IMR-90 (cell line): ENCODE results near the gene FES. TPM values are rescaled to one million over a fixed set of nuclear protein-coding genes. Genes with fewer than 3 reads are reported as not detected.

Experiments
- ATAC-seq: fragments of 200-7000 bp; cut with Tn5 transposase; 2 replicates; pipeline ENCODE4 v1.9.1; 2020; ENCODE audit warnings: low read depth, mild to moderate bottlenecking, moderate library complexity
- BruUV-seq: library from RNA; stranded (reverse); fragments of 400-500 nt; replicated peaks from 2 replicates; lab custom pipeline; 2021; lab: Mats Ljungman, UMichigan
- CTCF ChIA-PET: fragments of 300-600 bp; formaldehyde crosslinking; extraction: SDS; loops from one replicate; lab custom pipeline; 2021; ENCODE audit warnings: antibody characterized with exemption; lab: Yijun Ruan, JAX
- POLR2A ChIA-PET: fragments of 300-600 bp; sonication (Branson Sonifier 250); formaldehyde crosslinking; loops from one replicate; lab custom pipeline; 2022; ENCODE audit warnings: antibody characterized with exemption; ENCODE audit not compliant: unreplicated experiment; lab: Charles Lee
- DNase-seq: peaks from one replicate; pipeline ENCODE4 v3.0.0; 2013
- H2AFZ ChIP-seq: replicated peaks from 2 replicates; pipeline ENCODE3; 2013; ENCODE audit warnings: low read length, mild to moderate bottlenecking; ENCODE audit not compliant: poor library complexity
- H2AK5ac ChIP-seq: 2 replicates; pipeline ENCODE4 v1.6.1; 2013; ENCODE audit warnings: low read depth, low read length, inconsistent platforms
- H2AK9ac ChIP-seq: replicated peaks from 2 replicates; pipeline ENCODE3; 2013; ENCODE audit warnings: mild to moderate bottlenecking, low read depth, low read length, moderate library complexity; ENCODE audit not compliant: poor library complexity
- H2BK120ac ChIP-seq: 2 replicates; pipeline ENCODE4 v1.6.1; 2013; ENCODE audit warnings: low read depth, low read length, inconsistent platforms
- H2BK15ac ChIP-seq: 3 replicates; pipeline ENCODE4 v1.6.1; 2013; ENCODE audit warnings: low read depth, low read length, inconsistent platforms
- H2BK20ac ChIP-seq: 2 replicates; pipeline ENCODE4 v1.6.1; 2013; ENCODE audit warnings: low read depth, mild to moderate bottlenecking, inconsistent platforms, low read length, moderate library complexity
- H2BK5ac ChIP-seq: 2 replicates; pipeline ENCODE4 v1.6.1; 2013; ENCODE audit warnings: mild to moderate bottlenecking, low read depth, low read length, inconsistent platforms; ENCODE audit not compliant: poor library complexity, severe bottlenecking
- H3K14ac ChIP-seq: replicated peaks from 2 replicates; pipeline ENCODE4 v1.6.1; 2013; ENCODE audit warnings: low read depth, low read length, inconsistent platforms
- H3K18ac ChIP-seq: 2 replicates; pipeline ENCODE4 v1.6.1; 2013; ENCODE audit warnings: low read depth, low read length, control low read depth
- H3K23ac ChIP-seq: 2 replicates; pipeline ENCODE4 v1.6.1; 2013; ENCODE audit warnings: low read depth, low read length, inconsistent platforms
- H3K27ac ChIP-seq: 2 replicates; pipeline ENCODE4 v1.5.1; 2013; ENCODE audit warnings: mild to moderate bottlenecking, control low read depth, low read length; ENCODE audit not compliant: insufficient read depth
- H3K27me3 ChIP-seq: 2 replicates; pipeline ENCODE4 v1.6.1; 2013; ENCODE audit warnings: low read length; ENCODE audit not compliant: control insufficient read depth, insufficient read depth
- H3K36me3 ChIP-seq: 2 replicates; pipeline ENCODE4 v1.6.1; 2013; ENCODE audit warnings: low read length, mixed read lengths; ENCODE audit not compliant: control insufficient read depth, insufficient read depth
- H3K4ac ChIP-seq: 2 replicates; pipeline ENCODE4 v1.6.1; 2013; ENCODE audit warnings: low read depth, low read length, inconsistent platforms
- H3K4me1 ChIP-seq: 2 replicates; pipeline ENCODE4 v1.6.1; 2013; ENCODE audit warnings: low read length, mixed read lengths; ENCODE audit not compliant: control insufficient read depth, insufficient read depth
- H3K4me2 ChIP-seq: 2 replicates; pipeline ENCODE4 v1.6.1; 2013; ENCODE audit warnings: low read depth, mild to moderate bottlenecking, control low read depth, low read length, moderate library complexity
- H3K4me3 ChIP-seq: 2 replicates; pipeline ENCODE4 v1.5.1; 2013; ENCODE audit warnings: low read depth, mild to moderate bottlenecking, control low read depth, low read length, moderate library complexity; ENCODE audit not compliant: insufficient read depth
- H3K56ac ChIP-seq: 2 replicates; pipeline ENCODE4 v1.6.1; 2013; ENCODE audit warnings: low read length, inconsistent platforms; ENCODE audit not compliant: insufficient read depth; ENCODE audit errors: extremely low read depth
- H3K79me1 ChIP-seq, 2 experiments: 2 replicates each; pipeline ENCODE4 v1.6.1; 2013; ENCODE audit warnings: low read length in 2 of 2, inconsistent platforms in 1 of 2, low read depth in 1 of 2
- H3K9ac ChIP-seq: 2 replicates; pipeline ENCODE4 v1.6.1; 2013; ENCODE audit warnings: low read depth, low read length, control low read depth
- H3K9me1 ChIP-seq: 2 replicates; pipeline ENCODE4 v1.6.1; 2013; ENCODE audit warnings: low read length, inconsistent platforms; ENCODE audit not compliant: insufficient read depth
- H3K9me3 ChIP-seq: 2 replicates; pipeline ENCODE4 v1.6.1; 2013; ENCODE audit warnings: low read length; ENCODE audit not compliant: control insufficient read depth, insufficient read depth
- H4K20me1 ChIP-seq: 2 replicates; pipeline ENCODE4 v1.6.1; 2013; ENCODE audit warnings: low read length, inconsistent platforms; ENCODE audit not compliant: insufficient read depth
- H4K5ac ChIP-seq: 2 replicates; pipeline ENCODE4 v1.6.1; 2013; ENCODE audit warnings: mild to moderate bottlenecking, low read depth, low read length, control low read depth
- H4K8ac ChIP-seq, 2 experiments: 2 replicates each; pipeline ENCODE4 v1.6.1; 2013; ENCODE audit warnings: low read depth in 2 of 2, low read length in 2 of 2, control low read depth in 1 of 2, inconsistent platforms in 1 of 2
- H4K91ac ChIP-seq: 2 replicates; pipeline ENCODE4 v1.6.1; 2013; ENCODE audit warnings: low read depth, low read length, inconsistent platforms; ENCODE audit not compliant: insufficient read depth
- BHLHE40 ChIP-seq: fragments of 150-350 bp; IDR thresholded peaks from 2 replicates; pipeline ENCODE4 v1.6.1; 2016; ENCODE audit warnings: mild to moderate bottlenecking, low read depth, low read length
- CEBPB ChIP-seq: IDR thresholded peaks from 2 replicates; pipeline ENCODE4 v1.6.1; 2012; ENCODE audit warnings: low read depth, low read length, improper control_type of control experiment
- CTCF ChIP-seq: conservative IDR thresholded peaks from 2 replicates; pipeline ENCODE4 v1.5.1; 2012; ENCODE audit warnings: mild to moderate bottlenecking, low read depth, low read length, improper control_type of control experiment
- MAFK ChIP-seq: IDR thresholded peaks from 2 replicates; pipeline ENCODE4 v1.6.1; 2012; ENCODE audit warnings: low read depth, low read length, improper control_type of control experiment
- MXI1 ChIP-seq: IDR thresholded peaks from 2 replicates; pipeline ENCODE4 v1.6.1; 2012; ENCODE audit warnings: low read depth, mild to moderate bottlenecking, low read length, moderate library complexity, borderline replicate concordance
- NFE2L2 ChIP-seq: fragments of 150-350 bp; IDR thresholded peaks from 2 replicates; pipeline ENCODE4 v1.6.1; 2016; ENCODE audit warnings: low read depth, mild to moderate bottlenecking, low read length
- POLR2A ChIP-seq: IDR thresholded peaks from 2 replicates; pipeline ENCODE4 v1.6.1; 2012; ENCODE audit warnings: mild to moderate bottlenecking, low read depth, low read length
- RAD21 ChIP-seq: IDR thresholded peaks from 2 replicates; pipeline ENCODE4 v1.6.1; 2012; ENCODE audit warnings: low read length, improper control_type of control experiment
- RCOR1 ChIP-seq: IDR thresholded peaks from 2 replicates; pipeline ENCODE4 v1.6.1; 2012; ENCODE audit warnings: mild to moderate bottlenecking, low read length, improper control_type of control experiment; ENCODE audit not compliant: insufficient replicate concordance
- SMC3 ChIP-seq: fragments of 150-350 bp; IDR thresholded peaks from 2 replicates; pipeline ENCODE4 v1.6.1; 2016; ENCODE audit warnings: low read depth, mild to moderate bottlenecking, antibody characterized with exemption, low read length, moderate library complexity
- USF2 ChIP-seq: fragments of 150-350 bp; IDR thresholded peaks from 2 replicates; pipeline ENCODE4 v1.6.1; 2017; ENCODE audit warnings: mild to moderate bottlenecking, antibody characterized with exemption, low read length, low read depth
- WGBS, 2 experiments: methylation state at CpG; one replicate each; pipeline versions ENCODE4 v1.1.5 to v1.1.7; 2013; ENCODE audit warnings: missing lambda C conversion rate in 2 of 2; ENCODE audit not compliant: insufficient read length in 1 of 2; ENCODE audit errors: extremely low coverage in 2 of 2; 5-methylcytosine and 5-hydroxymethylcytosine counted together
- dilution Hi-C: fragments of 300-500 bp; cut with HindIII; formaldehyde crosslinking; loops from one replicate; pipeline ENCODE4 v1.14.3; 2018; ENCODE audit warnings: low sequenced_read_pairs; ENCODE audit not compliant: unreplicated experiment
- in situ Hi-C: fragments of 300-500 bp; cut with MboI; formaldehyde crosslinking; loops from 3 replicates; pipeline ENCODE4 v1.14.3; 2019; ENCODE audit warnings: low sequenced_read_pairs, inconsistent platforms, mixed read lengths
- intact Hi-C: fragments of 100-400 bp; cut with micrococcal nuclease; formaldehyde crosslinking; loops from 2 replicates; pipeline ENCODE4 v1.10.0; 2022
- polyA plus RNA-seq, 3 experiments: library from polyadenylated mRNA; depleted of rRNA; stranded (reverse); fragments of >200 nt; gene quantifications; 2 replicates each; pipeline ENCODE4 v1.2.3, GENCODE V29; 2012; ENCODE audit warnings: low replicate concordance in 1 of 3
- total RNA-seq: library from RNA; depleted of rRNA; stranded (reverse); fragments of >200 nt; gene quantifications from 2 replicates; pipeline ENCODE4 v1.2.3, GENCODE V29; 2012

Gene FES
- total and polyA plus RNA-seq, 2 of the 4 experiments (the other 2 are of a cell fraction) = 10.5 to 11.7 TPM

GRCh38 chr15:90902840-90903732 lies 18.8 kb downstream of the FES start, which contains the start of gene MAN2A2:
MAN2A2 (plus strand) TSS chr15:90903302; CDS start chr15:90904208, 906 bp downstream.
- peak within 1 kb of the TSS; percentile 54; the same call in 1 of the 2 replicates for H4K91ac ChIP-seq
- H3K27me3 ChIP-seq = no peaks in the 10 kb centered on the region
- H3K27ac ChIP-seq = peak within 1 kb of the TSS; percentile 71
- H2AK5ac ChIP-seq = no peak within 1 kb of the TSS
- intact Hi-C loops (loop anchor here (2.0 kb wide), 1 partner anchor 32 kb away; the partner anchor contains the start of gene UNC45A), dilution Hi-C loops (no loop called here), in situ Hi-C loops (no loop called here)
- H4K8ac ChIP-seq = peak within 1 kb of the TSS; percentile 21 to 97
- H2AK9ac ChIP-seq = peak within 1 kb of the TSS; percentile 88
- no peaks in the 10 kb centered on the region for H4K20me1 ChIP-seq
- peak within 1 kb of the TSS; percentile 32 for H2BK5ac ChIP-seq
- peak within 1 kb of the TSS; percentile 94 for H2AFZ ChIP-seq
- H3K4ac ChIP-seq = peak within 1 kb of the TSS; percentile 78
- ATAC-seq (peak; percentile 56), DNase-seq (peak; percentile 39)
- peak within 1 kb of the TSS; percentile 74; the same call in 1 of the 2 replicates for H2BK120ac ChIP-seq
- H3K23ac ChIP-seq = peak within 1 kb of the TSS; percentile 77
- peak within 1 kb of the TSS; percentile 86 for H3K14ac ChIP-seq
- H3K4me3 ChIP-seq = peak within 1 kb of the TSS; percentile 56
- no peaks in the 10 kb centered on the region for H3K9me3 ChIP-seq
- H3K9me1 ChIP-seq = no peaks in the 10 kb centered on the region
- H3K56ac ChIP-seq = peak within 1 kb of the TSS; percentile 76; the same call in 1 of the 2 replicates
- TF ChIP-seq USF2 (no peak), POLR2A (no peak), RCOR1 (no peak), MXI1 (no peak), CTCF (no peak), MAFK (no peak), RAD21 (no peak), BHLHE40 (no peak), CEBPB (no peak), SMC3 (no peak), NFE2L2 (no peak)
- H2BK15ac ChIP-seq = 0 out of 3 replicates have a peak within 1 kb of the TSS, but pooled peaks have one; percentile 3
- peaks cover 18% of the 10 kb centered on the region; the same call in 1 of the 2 replicates for H3K36me3 ChIP-seq
- CTCF ChIA-PET = interaction anchor here (0.6 to 1.9 kb wide), 3 partner anchors 17 to 255 kb away, joined by 3 to 8 read pairs (median 3); partner anchors contain the start of gene HDDC3
- peaks cover 4% of the 10 kb centered on the region; the same call in 1 of the 2 replicates for H3K4me1 ChIP-seq
- peak within 1 kb of the TSS; percentile 64 for H3K9ac ChIP-seq
- peak within 1 kb of the TSS; percentile 15 for H4K5ac ChIP-seq
- POLR2A ChIA-PET = interaction anchor here (0.9 kb wide), 1 partner anchor 238 kb away, joined by 5 read pairs; no protein-coding TSS in a partner anchor
- BruUV-seq = no TSS peak
- H2BK20ac ChIP-seq = peak within 1 kb of the TSS; percentile 3; the same call in 1 of the 2 replicates
- H3K79me1 ChIP-seq = peaks cover 0 to 13% of the 10 kb centered on the region in 2 experiments; a peak in 2 of 4 replicates
- H3K18ac ChIP-seq = peak within 1 kb of the TSS; percentile 1; the same call in 1 of the 2 replicates
- H3K4me2 ChIP-seq = peak within 1 kb of the TSS; percentile 97
- WGBS, 2 experiments = 0% methylated on average over 56 of the region's 81 CpGs; no CpG with 5 or more reads in 1 of the 2 experiments
